ENCODE data around the gene PTPN5.

PTPN5 gene

DNA sequence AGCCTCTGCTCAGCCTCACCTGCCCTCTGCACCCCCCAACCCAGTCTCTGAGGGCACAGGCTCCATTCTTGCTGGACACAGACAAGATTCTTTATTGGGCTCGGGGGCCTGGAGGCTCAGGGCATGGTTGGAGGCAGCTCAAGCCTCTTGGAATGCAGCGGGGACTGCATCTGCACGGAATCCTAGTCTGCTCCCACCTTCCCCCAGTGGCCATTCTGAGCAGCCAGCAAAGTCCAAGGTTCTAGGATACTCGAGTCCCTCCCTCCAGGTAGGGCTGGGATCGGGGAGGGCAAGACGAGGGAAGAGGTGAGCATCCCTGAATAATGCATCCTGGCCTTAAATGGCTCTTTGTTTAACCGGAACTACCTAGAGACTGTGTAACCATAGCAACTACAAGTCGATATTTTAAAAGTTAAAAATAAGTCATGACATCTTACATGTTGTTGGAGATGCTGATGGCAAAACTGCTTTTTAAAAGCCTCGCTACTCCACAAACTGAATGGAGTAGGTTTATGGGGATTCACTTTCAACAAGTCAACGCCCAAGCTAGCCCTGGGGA, 54.9 kb downstream of the PTPN5 start:
- DNase-seq, result no peak

DNA sequence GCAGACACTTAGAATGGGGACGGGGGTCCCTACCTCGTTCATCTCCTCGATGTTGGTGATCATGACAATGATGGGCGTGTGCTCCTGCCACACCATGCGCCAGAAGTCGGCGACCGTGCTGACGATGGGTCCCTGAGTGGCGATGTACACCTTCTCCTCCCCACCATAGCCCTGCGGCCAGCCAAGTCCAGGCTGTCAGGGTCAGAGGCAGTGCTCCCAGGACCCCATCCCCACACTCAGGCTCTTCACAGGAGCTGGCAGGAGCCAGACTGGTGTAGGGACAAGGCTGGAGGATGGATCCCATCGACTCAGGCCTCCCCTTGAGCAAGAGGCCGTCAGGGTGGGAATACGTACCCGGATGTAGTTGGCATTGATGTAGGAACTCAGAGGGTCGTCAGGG, 58.4 kb downstream of the PTPN5 start:
- no peak for DNase-seq

DNA sequence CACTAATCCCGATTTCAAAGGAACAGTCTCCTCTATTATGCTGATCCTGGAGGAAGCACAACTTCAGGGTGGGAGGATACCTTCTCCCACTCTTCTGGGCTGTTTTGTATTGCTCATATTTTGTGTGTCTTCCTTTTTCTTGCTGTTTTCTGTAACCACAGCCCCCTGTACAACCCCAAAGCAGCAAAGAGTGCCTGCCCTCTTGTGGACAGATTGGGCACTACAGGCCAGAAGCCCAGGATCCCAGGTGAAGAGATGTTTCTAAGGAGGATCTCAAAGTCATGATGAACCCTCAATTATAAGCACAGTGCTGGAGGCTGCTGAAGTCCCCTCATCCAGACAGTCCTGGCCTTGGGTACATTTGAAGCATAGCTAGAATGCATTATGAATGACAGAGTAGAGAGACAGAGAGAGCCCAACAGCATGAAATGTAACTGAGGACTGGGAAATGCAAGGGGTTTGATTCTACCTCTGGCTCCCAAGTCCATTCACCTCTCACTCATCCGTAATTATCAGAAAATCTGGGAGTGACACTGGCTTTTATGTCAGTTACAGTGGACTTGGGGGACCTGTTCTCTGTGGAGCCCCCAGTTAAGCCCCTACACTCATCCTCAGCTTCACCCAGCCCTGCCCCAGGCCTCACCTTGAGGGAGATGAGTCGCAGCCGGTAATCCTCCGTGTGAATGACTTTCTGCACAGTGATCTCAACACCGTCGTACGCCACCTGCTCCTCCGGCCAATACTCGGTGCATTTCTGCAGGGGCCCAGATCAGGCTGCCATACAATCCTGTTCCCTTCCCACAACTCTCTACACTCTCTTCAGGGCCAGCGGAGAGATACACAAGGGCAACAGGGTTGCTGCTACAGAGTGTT, 59.4 kb downstream of the PTPN5 start:
- no peak for DNase-seq

DNA sequence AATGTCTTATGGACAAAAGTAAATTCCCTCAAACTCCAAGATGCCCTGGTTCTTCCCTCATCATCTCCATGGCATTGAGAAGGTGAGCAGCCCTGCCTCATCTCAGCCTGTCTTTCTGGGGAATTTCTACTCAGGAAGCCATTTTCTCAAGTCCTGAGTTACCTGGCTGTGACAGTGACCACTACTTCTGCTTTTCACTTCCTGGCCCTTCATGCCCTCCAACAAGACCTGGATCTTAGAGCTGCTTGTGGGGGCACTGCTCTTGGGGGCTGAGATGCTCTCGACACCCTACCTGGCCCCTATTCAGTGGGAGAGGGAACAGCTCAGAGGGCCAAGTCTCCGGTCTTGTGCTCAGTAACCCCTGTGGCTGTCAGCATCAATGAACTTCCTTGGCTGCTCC, 60.2 kb downstream of the PTPN5 start:
- no peak for DNase-seq

DNA sequence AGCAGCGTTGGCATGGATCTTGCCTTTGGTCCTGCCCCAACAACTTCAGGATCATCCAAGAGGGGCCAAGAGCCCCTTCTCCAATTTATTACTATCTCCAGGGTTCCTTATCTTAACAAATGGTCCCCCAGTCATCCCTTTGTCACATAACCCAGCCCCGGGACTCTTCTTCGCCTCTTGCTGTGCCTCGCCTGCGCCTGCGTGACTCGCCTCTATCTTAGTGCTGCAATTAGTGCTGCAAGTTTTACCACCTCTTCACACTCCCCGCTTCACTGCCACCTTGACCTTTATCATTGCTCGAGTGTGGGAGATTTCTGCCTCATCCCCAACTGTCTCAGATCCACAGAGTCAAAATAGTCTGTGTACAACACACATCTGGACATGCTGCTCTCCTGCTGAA, 61.6 kb downstream of the PTPN5 start:
- DNase-seq, result no peak

DNA sequence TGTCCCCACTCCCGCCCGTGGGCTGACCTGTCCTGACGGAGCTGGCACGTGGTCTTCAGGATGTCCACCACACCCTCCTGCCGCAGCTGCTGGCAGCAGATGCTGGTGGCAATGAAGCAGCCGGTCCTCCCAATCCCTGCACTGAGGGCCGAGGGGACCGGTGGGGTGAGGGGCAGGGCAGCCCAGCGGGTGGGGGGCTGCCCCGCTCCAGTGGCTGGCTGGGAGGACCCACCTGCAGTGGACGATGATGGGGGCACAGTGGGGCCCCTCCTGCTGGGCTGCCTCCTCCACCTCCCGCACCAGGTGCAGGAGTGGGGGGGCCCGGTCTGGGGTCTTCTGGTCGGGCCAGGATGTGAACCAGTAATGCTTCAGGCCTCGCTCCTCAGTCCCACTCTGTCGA, 62.2 kb downstream of the PTPN5 start:
- DNase-seq, result no peak

DNA sequence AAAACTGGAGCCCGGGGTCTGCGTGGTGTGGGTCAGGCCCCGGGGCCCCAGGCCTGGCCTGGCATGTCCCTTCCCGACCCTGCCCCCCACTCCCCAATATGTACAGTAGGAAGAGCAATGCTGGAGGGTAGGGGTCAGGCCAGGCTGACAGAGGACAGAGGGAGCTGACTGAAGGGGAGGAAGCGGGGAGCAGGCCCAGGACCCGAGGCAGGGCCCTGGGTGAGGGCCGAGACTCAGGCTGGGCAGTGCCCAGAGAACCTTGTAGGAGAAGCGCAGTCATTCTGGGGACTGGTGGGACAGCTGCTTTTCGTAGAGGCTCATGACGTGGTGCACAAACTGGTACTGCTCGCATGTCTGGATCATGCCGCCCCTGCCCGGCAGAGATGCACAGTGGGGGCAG, 62.9 kb downstream of the PTPN5 start:
- DNase-seq, result no peak

DNA sequence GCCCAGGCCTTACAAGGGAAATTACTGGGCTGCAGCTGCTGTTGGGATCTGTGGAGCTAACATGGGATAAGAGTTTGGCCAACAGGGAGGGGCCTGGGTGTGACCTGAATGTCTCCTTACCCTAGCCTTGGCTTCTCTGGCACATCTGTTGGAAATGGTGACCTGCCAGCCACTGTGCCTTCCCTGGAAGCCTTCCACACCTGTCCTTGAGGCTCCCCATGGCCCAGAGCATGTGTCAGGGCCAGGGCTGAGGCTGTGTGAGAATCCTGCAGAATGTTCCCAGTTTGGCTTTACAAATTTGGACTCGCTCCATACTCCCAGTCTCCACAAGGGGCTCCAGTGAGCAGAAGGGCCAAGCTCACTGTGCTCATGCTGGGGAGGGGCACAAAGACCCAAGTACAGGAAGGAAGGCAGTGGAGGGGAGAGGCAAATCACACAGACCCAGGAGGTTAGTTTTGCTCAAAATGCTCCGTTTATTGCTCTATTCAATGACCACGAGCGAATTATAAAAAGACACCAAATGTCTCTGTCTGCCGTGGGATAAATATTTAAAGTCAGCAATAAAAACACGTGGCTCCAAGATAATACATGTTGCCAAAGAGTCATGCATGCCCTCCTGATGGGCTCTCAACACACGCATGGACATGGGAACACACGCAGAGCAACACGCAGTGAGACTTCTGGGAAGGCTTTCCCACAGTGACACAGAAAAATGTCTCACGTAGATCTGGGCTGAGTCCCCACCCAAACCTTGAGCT, 63.9 kb downstream of the PTPN5 start:
- no peak for DNase-seq

DNA sequence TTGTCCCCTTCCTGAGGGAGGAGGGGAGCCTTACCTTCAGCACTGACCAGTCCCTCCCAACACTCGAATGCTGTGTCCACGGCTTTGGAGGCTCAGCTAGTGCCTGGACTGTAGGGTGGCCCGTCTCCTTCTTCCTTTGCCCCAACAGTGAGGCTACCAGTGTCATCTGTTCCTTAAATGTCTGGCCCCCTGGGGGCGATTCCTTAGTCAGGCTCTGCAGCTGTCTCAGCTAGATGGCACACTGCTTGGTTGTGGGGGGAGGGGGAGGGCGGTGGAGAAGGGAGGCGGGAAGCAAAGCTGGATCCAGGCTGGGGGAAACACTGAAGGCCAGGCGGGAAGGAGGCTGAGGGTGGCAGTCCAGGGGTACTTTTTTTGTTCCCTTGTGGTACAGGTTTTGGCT, 65.6 kb downstream of the PTPN5 start, which contains the start of gene IGSF22:
IGSF22 (minus strand) TSS at position 149 of the 400 bp plus-strand sequence. CDS start 1,952 bp downstream, outside the sequence.
- DNase-seq, result no peak

DNA sequence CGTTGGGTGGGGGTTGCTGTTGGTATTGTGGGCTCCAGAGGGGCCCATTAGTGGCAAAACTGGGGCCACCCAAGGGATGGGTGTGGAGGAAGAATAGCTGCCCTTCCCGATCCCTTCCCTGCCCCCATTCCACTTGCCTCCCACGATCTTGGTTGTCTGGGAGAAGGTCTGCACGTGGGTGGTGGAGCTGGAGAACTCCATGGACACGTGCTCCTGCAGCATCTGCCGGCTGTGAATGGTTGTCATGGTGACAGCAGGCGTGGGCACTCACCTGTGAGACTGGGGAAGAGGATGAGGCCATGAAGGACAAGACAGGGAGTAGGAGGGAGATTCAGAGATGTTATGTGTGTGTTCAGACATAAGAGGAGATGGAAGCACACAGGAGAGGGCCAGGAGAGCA, 67.6 kb downstream of the PTPN5 start:
- DNase-seq, result no peak

DNA sequence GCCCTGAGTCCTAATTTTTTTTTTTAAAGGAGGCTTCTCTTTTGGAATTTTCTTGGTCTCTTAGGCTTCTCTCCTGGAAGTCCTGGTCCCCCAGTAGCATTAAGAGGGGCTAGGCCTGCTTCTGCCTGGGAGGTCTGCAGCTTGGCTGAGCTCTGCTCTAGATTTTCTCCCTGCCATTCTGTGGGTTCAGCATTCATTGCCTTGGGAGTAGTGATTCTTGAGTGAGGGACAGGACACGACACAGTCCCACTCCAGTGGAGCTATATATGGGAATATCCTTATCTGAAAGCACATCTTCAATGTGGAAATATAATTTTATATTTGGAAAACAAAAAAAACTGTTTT, 69.3 kb downstream of the PTPN5 start:
- no peak for DNase-seq

DNA sequence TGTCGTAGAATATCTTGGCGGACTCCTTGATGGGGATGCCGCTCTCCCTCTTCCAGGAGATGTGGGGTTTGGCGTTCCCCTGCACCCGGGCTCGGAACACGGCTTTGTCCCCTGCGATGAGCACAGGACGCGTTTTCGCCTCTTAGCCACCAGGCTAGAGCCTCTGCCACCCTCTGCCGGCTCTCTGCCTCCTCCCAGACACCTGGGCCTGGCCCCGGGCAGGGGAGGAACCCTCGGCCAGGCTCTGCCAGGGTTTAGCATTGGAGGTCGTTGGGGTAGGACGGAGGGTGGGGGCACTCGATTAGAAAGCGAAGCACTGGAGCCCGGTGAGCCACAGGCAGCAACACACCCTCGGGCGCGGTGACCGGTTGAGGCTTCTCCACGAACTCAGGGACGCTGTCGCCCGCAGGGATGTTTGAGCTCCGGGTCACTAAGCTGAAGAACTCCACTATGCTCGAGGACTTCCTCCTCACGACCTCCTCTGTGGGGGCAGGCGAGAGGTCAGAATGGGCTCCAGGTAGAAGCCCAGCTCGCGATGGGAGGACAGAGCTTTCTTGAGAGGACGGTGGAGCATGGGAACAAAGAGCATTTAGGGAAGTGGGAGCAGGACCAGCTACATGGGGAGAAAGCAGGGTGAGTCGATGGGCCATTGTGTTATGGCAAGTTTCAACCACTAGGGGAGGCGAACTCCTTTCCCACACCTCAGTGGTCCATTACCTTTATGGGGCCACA, 69.9 kb downstream of the PTPN5 start:
- DNase-seq, result no peak

DNA sequence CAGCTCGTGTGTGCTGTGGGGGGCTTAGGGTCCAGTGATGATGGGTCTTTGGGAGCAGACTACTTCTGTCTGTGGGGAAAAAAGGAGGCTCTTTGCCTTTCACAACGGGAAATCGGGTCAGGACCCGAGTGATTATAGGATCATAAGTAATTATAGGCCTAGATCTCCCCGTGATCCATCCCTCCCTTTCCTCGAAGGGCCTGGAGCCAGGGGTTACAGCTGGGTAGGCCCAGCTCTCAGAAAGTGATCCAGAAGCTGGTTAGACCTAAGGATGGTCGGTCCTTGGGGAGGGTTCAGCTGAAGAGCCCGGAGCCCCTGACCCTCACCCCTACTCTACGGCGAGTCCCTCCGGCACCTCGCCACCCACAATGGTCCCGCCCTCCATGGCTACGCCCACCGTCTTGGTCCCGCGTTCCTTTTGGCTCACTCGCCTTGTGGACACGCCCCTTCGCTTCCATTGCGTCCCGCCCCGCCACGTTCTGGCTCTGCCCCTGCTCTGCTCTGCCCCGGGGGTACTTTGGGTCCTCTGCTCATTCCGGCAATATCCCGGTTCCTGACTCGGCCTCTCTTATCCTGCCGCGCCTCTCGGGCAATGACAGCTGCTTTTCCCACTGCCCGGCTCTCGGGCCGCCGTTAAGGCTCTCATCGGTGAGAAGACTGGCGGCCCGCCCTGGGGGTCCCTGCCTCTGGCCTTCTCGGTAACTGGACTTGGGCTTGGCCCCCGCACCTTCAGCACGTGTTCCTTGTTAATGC, 70.6 kb downstream of the PTPN5 start:
- no peak for DNase-seq

DNA sequence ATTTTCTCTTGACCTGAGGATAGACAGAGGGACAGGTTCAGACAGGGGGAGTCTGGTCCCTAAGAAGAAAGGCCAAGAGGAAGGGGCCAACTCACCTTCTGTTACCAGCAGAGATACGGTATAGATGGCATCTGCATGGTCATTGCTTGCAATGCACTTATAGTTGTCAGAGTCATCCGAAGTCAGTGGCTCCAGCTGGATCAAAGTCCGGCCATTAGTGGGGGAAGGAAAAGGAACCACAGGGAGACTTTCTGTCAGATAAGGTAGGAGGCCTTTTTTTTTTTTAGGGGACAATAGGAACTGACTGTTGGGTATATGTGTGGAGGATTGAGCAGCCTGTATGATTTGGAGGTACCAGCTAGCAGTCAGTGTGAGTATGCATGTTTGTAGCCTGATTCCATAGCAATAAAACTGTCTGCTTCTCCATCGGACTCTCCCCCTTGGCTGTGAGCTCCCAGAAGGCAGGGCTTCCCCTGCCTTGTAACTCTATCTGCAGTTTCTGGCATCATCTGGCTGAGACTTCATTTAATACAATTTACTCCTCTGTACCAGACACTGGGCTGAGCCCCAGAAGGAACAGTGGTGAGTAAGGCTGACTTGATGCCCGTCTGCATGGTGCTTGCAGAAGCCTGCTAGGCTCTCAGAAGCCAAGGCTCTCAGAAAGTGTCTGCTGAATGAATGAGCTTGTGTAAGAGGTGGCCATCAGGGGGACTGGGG, 71.3 kb downstream of the PTPN5 start:
- DNase-seq, result no peak

DNA sequence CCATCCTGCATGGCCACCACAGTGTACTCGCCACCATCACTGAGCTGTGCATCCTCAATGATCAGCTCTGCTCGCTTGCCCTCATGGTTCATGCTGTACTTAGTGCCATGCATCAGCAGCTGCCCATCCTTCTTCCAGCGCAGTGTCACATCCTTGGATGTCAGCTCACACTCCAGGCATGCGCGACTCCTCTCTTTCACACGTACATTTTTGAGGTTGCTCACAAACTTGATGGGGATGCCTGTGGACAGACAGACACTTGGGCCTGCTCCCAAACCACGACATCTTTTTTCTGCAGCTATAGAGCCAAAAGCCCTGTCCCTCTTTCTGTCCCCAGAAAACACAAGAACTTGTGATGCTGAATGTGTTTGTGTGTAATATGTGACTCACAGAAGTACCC, 76.1 kb downstream of the PTPN5 start:
- DNase-seq, result no peak

DNA sequence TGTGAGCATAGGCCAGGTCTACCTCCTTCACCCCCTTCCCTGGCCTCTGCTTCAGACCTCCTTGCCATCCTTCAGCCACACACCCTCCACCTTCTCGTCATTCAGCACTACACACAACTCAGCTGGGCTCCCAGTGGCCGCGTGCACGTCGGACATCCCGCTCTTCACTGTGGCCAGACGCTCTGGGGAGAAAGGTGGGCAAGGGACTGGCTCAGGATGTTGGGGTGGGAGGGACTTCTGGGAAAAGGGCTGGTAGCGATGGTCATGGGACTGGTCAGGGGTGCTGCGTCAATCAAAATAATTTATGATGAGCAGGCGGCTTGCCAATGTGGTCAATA, 77.2 kb downstream of the PTPN5 start:
- no peak for DNase-seq

DNA sequence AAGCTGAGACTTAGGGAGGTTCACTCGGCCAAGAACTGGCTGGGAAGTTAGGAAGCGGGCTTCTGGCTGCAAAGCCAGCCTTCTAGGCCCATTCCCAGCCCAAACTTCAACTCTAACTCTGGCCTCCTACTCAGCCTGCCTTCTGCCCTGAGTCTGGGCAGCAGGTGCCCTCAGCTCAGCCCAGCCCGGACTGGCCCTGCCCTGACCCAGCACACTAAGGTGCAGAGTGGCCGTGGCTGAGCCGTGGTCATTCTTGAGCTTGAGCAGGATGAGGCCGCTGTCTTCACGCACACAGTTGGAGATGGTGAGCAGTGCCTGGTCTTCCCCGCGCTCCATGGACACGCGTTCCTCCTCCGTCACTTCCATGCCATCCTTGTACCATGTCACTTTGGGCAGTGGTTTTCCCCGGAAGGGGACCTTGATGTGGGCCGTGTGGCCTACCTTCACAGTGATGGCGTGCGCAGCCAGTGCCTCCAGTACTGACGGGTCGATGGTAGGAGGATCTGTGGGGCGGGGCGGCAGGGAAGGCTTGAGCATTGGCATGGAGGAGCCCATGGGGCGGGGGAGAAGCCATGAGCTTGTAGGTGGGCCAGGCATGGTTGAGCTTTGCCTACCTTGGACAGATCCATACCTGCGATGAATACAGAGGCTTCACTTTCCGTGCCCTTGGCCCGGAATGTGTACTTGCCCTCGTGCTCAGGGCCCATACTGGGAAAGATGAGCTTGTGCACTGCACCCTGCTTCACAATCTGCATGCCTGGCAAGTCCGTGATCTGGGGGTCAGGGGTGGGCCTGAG, 77.8 kb downstream of the PTPN5 start:
- no peak for DNase-seq

DNA sequence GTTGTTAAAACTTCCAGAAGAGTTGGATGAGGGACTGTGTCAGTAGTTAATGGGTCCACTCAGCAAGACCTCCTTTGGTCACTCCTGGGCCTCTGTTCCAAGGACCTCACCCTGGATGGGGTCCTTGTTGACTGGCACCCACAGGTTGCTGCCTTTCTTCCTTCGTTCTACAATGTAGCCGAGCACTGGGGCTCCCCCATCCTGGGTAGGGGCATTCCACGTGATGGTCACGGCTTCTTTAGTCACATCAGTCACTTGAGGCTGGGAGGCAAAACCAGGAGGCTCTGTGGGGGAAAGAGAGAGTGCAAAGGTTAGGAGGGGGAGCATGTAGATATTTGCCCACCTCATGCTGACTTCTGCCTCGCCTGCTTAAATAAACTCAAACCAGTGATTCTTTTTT, 81.1 kb downstream of the PTPN5 start:
- no peak for DNase-seq

DNA sequence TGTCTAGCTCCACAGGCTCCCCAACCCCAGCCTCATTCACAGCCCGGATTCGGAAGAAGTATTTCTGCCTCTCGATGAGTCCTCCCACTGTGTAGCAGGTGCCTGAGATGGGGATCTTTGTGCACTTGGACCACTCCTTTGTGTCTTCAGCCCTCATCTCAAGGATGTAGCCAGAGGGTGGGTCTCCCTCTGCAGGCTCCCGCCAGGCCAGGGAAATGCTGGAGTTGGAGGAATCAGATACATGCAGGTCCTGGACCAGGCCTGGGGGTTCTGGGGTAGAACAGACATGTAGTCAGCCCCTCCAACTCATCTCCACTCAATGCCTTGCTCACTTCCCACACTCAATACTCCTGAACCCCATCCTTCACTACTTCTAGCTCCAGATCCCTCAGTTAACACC, 82.2 kb downstream of the PTPN5 start:
- DNase-seq, result no peak

DNA sequence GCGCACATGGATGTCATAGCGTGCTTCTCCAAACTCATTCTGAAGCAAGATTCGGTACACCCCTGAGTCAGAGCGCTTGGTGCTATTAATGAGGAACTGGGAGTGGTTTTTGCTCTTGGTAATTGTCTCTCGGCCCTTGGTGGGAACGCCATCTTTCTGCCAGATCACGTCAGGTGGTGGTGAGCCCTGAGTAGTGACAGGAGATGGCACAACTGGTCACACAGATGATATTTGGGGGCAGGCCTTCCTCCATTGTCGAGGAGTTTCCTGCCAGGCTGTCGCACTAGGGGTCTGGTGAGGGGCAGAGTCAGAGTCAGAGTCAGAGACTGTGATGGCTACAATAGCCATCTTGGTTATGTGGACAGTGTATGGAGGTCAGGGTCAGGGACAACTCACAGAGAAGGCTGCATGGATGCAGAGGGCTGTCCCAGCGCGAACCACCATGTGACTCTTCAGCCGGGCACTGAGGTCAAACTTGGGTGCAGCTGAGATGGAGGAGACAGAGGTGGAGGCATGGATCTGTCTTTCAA, 83.7 kb downstream of the PTPN5 start:
- DNase-seq, result no peak

Data from NCI-H1048 (cell line).